ENCODE data around the gene LHX4.

Gene LHX4

GRCh38 chr1:180275726-180276125 is 45.7 kb downstream of the LHX4 start:
- TF ChIP-seq ZBTB7A (IDR thresholded peaks at IDR 0.05; ENCODE audit: low read depth): no peak
- TF ChIP-seq TCF12 (IDR thresholded peaks at IDR 0.05; ENCODE audit: low read depth): no peak
- no peak for TF ChIP-seq EP300 (IDR thresholded peaks at IDR 0.05; ENCODE audit: borderline replicate concordance)
- no peak for TF ChIP-seq REST (IDR thresholded peaks at IDR 0.05; ENCODE audit: low read depth)
- TF ChIP-seq NFIC (IDR thresholded peaks at IDR 0.05): no peak
- no peak for TF ChIP-seq CREB1 (IDR thresholded peaks at IDR 0.05; ENCODE audit: low read depth)
- no peak for TF ChIP-seq TAF1 (IDR thresholded peaks at IDR 0.05; ENCODE audit: low read depth)
- TF ChIP-seq USF1 (IDR thresholded peaks at IDR 0.05): no peak
- no peak for TF ChIP-seq RAD21 (IDR thresholded peaks at IDR 0.05; ENCODE audit: low read depth)

- TF ChIP-seq EP300 (IDR thresholded peaks at IDR 0.05; ENCODE audit: borderline replicate concordance) (no peak), MAX (IDR thresholded peaks at IDR 0.05) (no peak), TCF12 (IDR thresholded peaks at IDR 0.05; ENCODE audit: low read depth) (no peak), EGR1 (IDR thresholded peaks at IDR 0.05) (no peak), FOXM1 (IDR thresholded peaks at IDR 0.05; ENCODE audit: borderline replicate concordance, low read depth) (no peak), ZBTB7A (IDR thresholded peaks at IDR 0.05; ENCODE audit: low read depth) (no peak), CEBPB (IDR thresholded peaks at IDR 0.05) (no peak), YY1 (IDR thresholded peaks at IDR 0.05; ENCODE audit: low read depth) (no peak), REST (IDR thresholded peaks at IDR 0.05; ENCODE audit: low read depth) (no peak), TAF1 (IDR thresholded peaks at IDR 0.05; ENCODE audit: low read depth) (no peak), TEAD4 (IDR thresholded peaks at IDR 0.05) (no peak), USF1 (IDR thresholded peaks at IDR 0.05) (no peak), RAD21 (IDR thresholded peaks at IDR 0.05; ENCODE audit: low read depth) (no peak), NFIC (IDR thresholded peaks at IDR 0.05) (no peak), CREB1 (IDR thresholded peaks at IDR 0.05; ENCODE audit: low read depth) (no peak)
Measured at GRCh38 chr1:180277476-180278193, 47.6 kb downstream of the LHX4 start.

- TF ChIP-seq NFIC (IDR thresholded peaks at IDR 0.05) (no peak), EP300 (IDR thresholded peaks at IDR 0.05; ENCODE audit: borderline replicate concordance) (no peak), TAF1 (IDR thresholded peaks at IDR 0.05; ENCODE audit: low read depth) (no peak), RAD21 (IDR thresholded peaks at IDR 0.05; ENCODE audit: low read depth) (no peak), EGR1 (IDR thresholded peaks at IDR 0.05) (no peak), TCF12 (IDR thresholded peaks at IDR 0.05; ENCODE audit: low read depth) (no peak), ZBTB7A (IDR thresholded peaks at IDR 0.05; ENCODE audit: low read depth) (no peak), USF1 (IDR thresholded peaks at IDR 0.05) (no peak), CREB1 (IDR thresholded peaks at IDR 0.05; ENCODE audit: low read depth) (no peak), YY1 (IDR thresholded peaks at IDR 0.05; ENCODE audit: low read depth) (no peak), TEAD4 (IDR thresholded peaks at IDR 0.05) (no peak), CEBPB (IDR thresholded peaks at IDR 0.05) (no peak), REST (IDR thresholded peaks at IDR 0.05; ENCODE audit: low read depth) (no peak), FOXM1 (IDR thresholded peaks at IDR 0.05; ENCODE audit: borderline replicate concordance, low read depth) (no peak), MAX (IDR thresholded peaks at IDR 0.05) (no peak)
Measured at GRCh38 chr1:180278194-180278515, 48.1 kb downstream of the LHX4 start.

Data from Ishikawa (cell line).